Esophagus squamous epithelium (tissue), 4 donors: ENCODE data around the gene SLC25A13.

Experiments
- CTCF ChIP-seq, 6 experiments: fragments of 450-650 bp in 4 of 6; fragments of 200-600 bp in 2 of 6; sonication (generic) in 2 of 6; IDR thresholded peaks; one replicate each; pipeline ENCODE4 v1.5.1; 2016 to 2019; ENCODE audit warnings: antibody characterized with exemption in 6 of 6, mild to moderate bottlenecking in 4 of 6, moderate library complexity in 4 of 6
- POLR2A ChIP-seq, 4 donors: fragments of 450-650 bp; IDR thresholded peaks; one replicate each; pipeline ENCODE4 v1.6.1; 2017; ENCODE audit warnings: antibody characterized with exemption in 4 of 4, mild to moderate bottlenecking in 4 of 4, moderate library complexity in 3 of 4

DNA sequence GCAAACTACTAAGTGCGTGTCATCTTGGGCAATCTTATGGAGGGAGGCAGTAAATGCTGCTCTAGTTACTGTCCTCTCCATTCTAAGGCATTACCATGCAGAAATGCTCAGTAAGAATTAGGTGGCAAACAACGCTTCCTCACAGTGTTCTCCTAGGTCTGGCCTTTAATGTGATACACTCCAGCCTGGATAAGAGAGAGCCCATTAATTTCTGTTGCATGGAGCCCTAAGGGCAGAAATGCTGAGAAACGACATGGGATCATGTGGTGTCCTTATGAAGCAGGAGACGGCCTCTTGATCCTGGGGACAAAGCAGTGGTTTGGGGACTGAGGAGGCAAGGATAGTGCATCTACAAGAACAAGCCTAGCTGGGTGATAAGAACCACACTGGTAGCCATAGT is 44.0 kb downstream of the SLC25A13 start:
- TF ChIP-seq CTCF (IDR thresholded peaks at IDR 0.05) (no peak), POLR2A (IDR thresholded peaks at IDR 0.05) (no peak)
